HG02840 (cell line): ENCODE data around the gene CACNA2D3.

Experiments used
- ATAC-seq: cut with Tn5 transposase; IDR thresholded peaks from one replicate; pipeline ENCODE4 v1.9.1; 2021; ENCODE audit warnings: mild to moderate bottlenecking, moderate library complexity, moderate number of reproducible peaks; ENCODE audit not compliant: unreplicated experiment, low FRiP score

Gene CACNA2D3

GRCh38 chr3:54211097-54211496, 88.7 kb downstream of the CACNA2D3 start:
- ATAC-seq = no peak

- no peak for ATAC-seq
Observed at GRCh38 chr3:54212723-54213122, 90.4 kb downstream of the CACNA2D3 start.

- no peak for ATAC-seq
Observed at GRCh38 chr3:54213907-54214306, 91.6 kb downstream of the CACNA2D3 start.

- ATAC-seq = no peak
Observed at GRCh38 chr3:54214845-54215244, 92.5 kb downstream of the CACNA2D3 start.

GRCh38 chr3:54215521-54215920, 93.2 kb downstream of the CACNA2D3 start:
- no peak for ATAC-seq

GRCh38 chr3:54217828-54218227, 95.5 kb downstream of the CACNA2D3 start:
- ATAC-seq = no peak

GRCh38 chr3:54222316-54222715, 100.0 kb downstream of the CACNA2D3 start:
- ATAC-seq = no peak

- ATAC-seq = no peak
Observed at GRCh38 chr3:54223063-54223462, 100.7 kb downstream of the CACNA2D3 start.

- ATAC-seq = no peak
Observed at GRCh38 chr3:54225841-54226528, 103.6 kb downstream of the CACNA2D3 start.

GRCh38 chr3:54228806-54229205, 106.5 kb downstream of the CACNA2D3 start:
- no peak for ATAC-seq

- no peak for ATAC-seq
Observed at GRCh38 chr3:54232618-54233017, 110.3 kb downstream of the CACNA2D3 start.

GRCh38 chr3:54235998-54236397, 113.6 kb downstream of the CACNA2D3 start:
- ATAC-seq = no peak

GRCh38 chr3:54237109-54237508, 114.8 kb downstream of the CACNA2D3 start:
- ATAC-seq = no peak

GRCh38 chr3:54237788-54238502, 115.6 kb downstream of the CACNA2D3 start:
- no peak for ATAC-seq

- no peak for ATAC-seq
Observed at GRCh38 chr3:54240309-54240708, 118.0 kb downstream of the CACNA2D3 start.

- ATAC-seq = no peak
Observed at GRCh38 chr3:54243056-54243931, 120.9 kb downstream of the CACNA2D3 start.

GRCh38 chr3:54243960-54244682, 121.8 kb downstream of the CACNA2D3 start:
- ATAC-seq = no peak

- ATAC-seq = no peak
Observed at GRCh38 chr3:54251705-54252104, 129.4 kb downstream of the CACNA2D3 start.

- no peak for ATAC-seq
Observed at GRCh38 chr3:54257125-54257720, 134.9 kb downstream of the CACNA2D3 start.

- ATAC-seq = no peak
Observed at GRCh38 chr3:54259636-54260035, 137.3 kb downstream of the CACNA2D3 start.
